Measurements from ENCODE around the gene INVS. TPM values are rescaled to one million over a fixed set of nuclear protein-coding genes. Genes with fewer than 3 reads are reported as not detected.

Gene INVS
- 7.3 to 10.4 TPM (median 9.1 TPM) in 5 replicates for total RNA-seq (2022; extraction: Qiagen RNA extraction)

DNA sequence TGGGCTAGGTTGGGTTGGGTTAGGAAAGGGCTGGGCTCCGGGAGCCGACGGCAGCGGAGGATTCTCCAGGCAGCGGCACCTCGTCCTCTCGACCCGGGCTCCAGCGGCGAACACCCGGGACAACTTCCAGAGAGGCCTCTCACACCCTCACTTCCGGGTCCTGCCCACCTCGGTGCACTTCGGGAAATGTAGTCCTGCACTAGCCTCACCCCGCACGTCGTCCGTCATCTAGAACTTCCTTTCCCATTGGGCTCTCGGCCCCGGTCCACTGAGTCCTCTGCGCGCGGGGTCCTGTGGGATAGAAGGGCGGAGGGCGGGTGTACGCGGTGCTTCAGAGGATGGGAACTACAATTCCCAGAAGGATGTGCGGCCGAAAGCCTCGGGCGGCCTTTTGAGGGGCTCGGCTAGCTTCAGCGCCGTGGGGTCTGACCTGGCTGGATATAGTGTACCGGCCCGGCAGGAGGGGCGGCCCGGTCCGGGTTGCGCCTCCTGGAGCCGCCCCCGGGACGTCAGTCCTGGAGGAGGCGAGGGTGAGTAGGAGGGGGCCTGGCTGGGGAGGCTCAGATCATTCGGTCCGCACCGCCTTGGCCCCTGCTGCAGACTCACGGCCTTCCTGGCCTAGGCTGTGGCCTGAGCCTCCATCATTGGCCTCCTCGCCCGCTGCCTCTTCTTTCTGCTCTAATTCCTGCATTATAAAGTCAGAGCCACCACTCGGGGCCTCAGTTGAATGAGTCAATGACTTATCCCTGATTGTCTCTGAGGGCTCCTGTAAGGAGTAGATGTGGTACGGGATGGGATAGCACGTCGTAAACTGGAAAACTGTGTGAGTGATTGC is at the start of gene INVS, which contains the start of gene ERP44:
INVS (plus strand) TSS at position 357 of the 835 bp plus-strand sequence. CDS start 5,279 bp downstream, outside the sequence.
ERP44 (minus strand) TSS at position 114 of the 835 bp plus-strand sequence. CDS start 160 bp downstream, outside the sequence.

Other genes starting within 250 kb of the INVS start
- 6.4 to 9.6 TPM (median 8.6 TPM) in 5 replicates for gene STX17, start 192.6 kb upstream of the INVS start, total RNA-seq (2022; extraction: Qiagen RNA extraction)
- gene ERP44, start 243 bp upstream of the INVS start, total RNA-seq (2022; extraction: Qiagen RNA extraction), result 14.3 to 15.8 TPM (median 15.0 TPM) in 5 replicates

Data from A549 treated with AZD2906 at 1 μM for 4 hours (cell line).